Type B pancreatic cell (in vitro differentiated cells): ENCODE results near the gene SNX11. TPM values are rescaled to one million over a fixed set of nuclear protein-coding genes. Genes with fewer than 3 reads are reported as not detected.

Experiments used
- DNase-seq: peaks from one replicate; pipeline ENCODE4 v3.0.0; 2021; ENCODE audit warnings: mixed read lengths; ENCODE audit not compliant: unreplicated experiment; ENCODE audit errors: extremely low spot score
- H3K27ac Mint-ChIP-seq: 2 replicates; pipeline ENCODE4 v1.8.0; 2021; ENCODE audit warnings: mild to moderate bottlenecking, mixed read lengths
- H3K27me3 Mint-ChIP-seq: 2 replicates; pipeline ENCODE4 v1.8.0; 2021; ENCODE audit warnings: mixed read lengths
- H3K36me3 Mint-ChIP-seq: 2 replicates; pipeline ENCODE4 v1.8.0; 2021; ENCODE audit warnings: mixed read lengths
- H3K4me1 Mint-ChIP-seq: one replicate; pipeline ENCODE4 v1.8.0; 2021; ENCODE audit warnings: mixed read lengths; ENCODE audit not compliant: unreplicated experiment
- H3K4me3 Mint-ChIP-seq: 2 replicates; pipeline ENCODE4 v1.8.0; 2021; ENCODE audit warnings: mild to moderate bottlenecking, mixed read lengths
- H3K9me3 Mint-ChIP-seq: 2 replicates; pipeline ENCODE4 v1.8.0; 2021; ENCODE audit warnings: mixed read lengths
- CTCF ChIP-seq: fragments of 200-600 bp; sonication (generic); conservative IDR thresholded peaks from 2 replicates; pipeline ENCODE4 v1.5.0; 2021; ENCODE audit warnings: antibody characterized with exemption, mild to moderate bottlenecking
- total RNA-seq: library from RNA; stranded (reverse); gene quantifications from 2 replicates; pipeline ENCODE4 v1.2.1, GENCODE V29; 2021; ENCODE audit warnings: low replicate concordance

SNX11 gene
- total RNA-seq, 1 donor from 2014 or later, result 19.1 TPM

- TF ChIP-seq CTCF, result no peak
- DNase-seq, result no peak
- peaks cover 5% of the 10 kb centered on the region for H3K27me3 Mint-ChIP-seq
- peaks cover 15% of the 10 kb centered on the region for H3K4me1 Mint-ChIP-seq
- peaks cover 4% of the 10 kb centered on the region for H3K36me3 Mint-ChIP-seq
- no peak overlapping the region for H3K27ac Mint-ChIP-seq
- H3K4me3 Mint-ChIP-seq, result no peak overlapping the region
- no peaks in the 10 kb centered on the region for H3K9me3 Mint-ChIP-seq
Observed at GRCh38 chr17:48128400-48128799, 20.8 kb downstream of the SNX11 start.

GRCh38 chr17:48129981-48130380 lies 22.4 kb downstream of the SNX11 start:
- no peak overlapping the region for H3K27ac Mint-ChIP-seq
- H3K4me3 Mint-ChIP-seq, result no peak overlapping the region
- H3K27me3 Mint-ChIP-seq, result peaks cover 5% of the 10 kb centered on the region
- no peak for TF ChIP-seq CTCF
- H3K36me3 Mint-ChIP-seq, result no peaks in the 10 kb centered on the region
- no peaks in the 10 kb centered on the region for H3K9me3 Mint-ChIP-seq
- peaks cover 15% of the 10 kb centered on the region for H3K4me1 Mint-ChIP-seq
- DNase-seq, result no peak

GRCh38 chr17:48131216-48131824 lies 23.8 kb downstream of the SNX11 start:
- H3K9me3 Mint-ChIP-seq, result no peaks in the 10 kb centered on the region
- DNase-seq, result no peak
- H3K27ac Mint-ChIP-seq, result peak overlapping the region; percentile 25
- no peak overlapping the region for H3K4me3 Mint-ChIP-seq
- H3K27me3 Mint-ChIP-seq, result peaks cover 5% of the 10 kb centered on the region
- TF ChIP-seq CTCF, result peak; percentile 94
- H3K36me3 Mint-ChIP-seq, result no peaks in the 10 kb centered on the region
- peaks cover 3% of the 10 kb centered on the region for H3K4me1 Mint-ChIP-seq

GRCh38 chr17:48132385-48132784 lies 24.8 kb downstream of the SNX11 start:
- Mint-ChIP-seq H3K27ac (no peak overlapping the region), H3K4me1 (no peaks in the 10 kb centered on the region), H3K4me3 (no peak overlapping the region), H3K27me3 (peaks cover 5% of the 10 kb centered on the region), H3K36me3 (no peaks in the 10 kb centered on the region), H3K9me3 (no peaks in the 10 kb centered on the region)
- no peak for TF ChIP-seq CTCF
- DNase-seq, result no peak

- Mint-ChIP-seq H3K27ac (no peak overlapping the region), H3K36me3 (no peaks in the 10 kb centered on the region), H3K4me1 (no peaks in the 10 kb centered on the region), H3K4me3 (no peak overlapping the region), H3K9me3 (no peaks in the 10 kb centered on the region), H3K27me3 (peaks cover 14% of the 10 kb centered on the region)
- no peak for DNase-seq
- TF ChIP-seq CTCF, result no peak
Observed at GRCh38 chr17:48134912-48135480, 27.4 kb downstream of the SNX11 start.
